Astrocyte of the spinal cord (primary cell): ENCODE data around the gene KLHL40.

Experiments used
- DNase-seq: peaks from one replicate; pipeline ENCODE4 v3.0.0; 2011; ENCODE audit warnings: low read depth, low spot score
- H3K4me3 ChIP-seq: 2 replicates; pipeline ENCODE4 v1.5.1; 2011; ENCODE audit warnings: low read depth, mild to moderate bottlenecking, low read length, moderate library complexity
- CTCF ChIP-seq: IDR thresholded peaks from 2 replicates; pipeline ENCODE4 v1.5.1; 2012; ENCODE audit warnings: low read depth, mild to moderate bottlenecking, low read length, inconsistent platforms
- in situ Hi-C: cut with HindIII; loops from 2 replicates; pipeline ENCODE4 v1.10.0; 2017; ENCODE audit warnings: low sequenced_read_pairs

The KLHL40 gene

GRCh38 chr3:42653303-42653559 lies 32.1 kb upstream of the KLHL40 start:
- in situ Hi-C loops = no loop called here
- DNase-seq = no peak
- H3K4me3 ChIP-seq = peak overlapping the region; percentile 68
- no peak for TF ChIP-seq CTCF

GRCh38 chr3:42653560-42654330 lies 31.6 kb upstream of the KLHL40 start, which contains the start of gene ZBTB47:
Gene ZBTB47, plus strand, starts transcription at chr3:42653697. Its CDS starts 4,659 bp downstream, at chr3:42658356.
- no peak for DNase-seq
- in situ Hi-C loops = no loop called here
- peak within 1 kb of the TSS; percentile 72 for H3K4me3 ChIP-seq
- TF ChIP-seq CTCF = no peak

- peak; percentile 59 for DNase-seq
- no peak for TF ChIP-seq CTCF
- H3K4me3 ChIP-seq = peak overlapping the region; percentile 72
- in situ Hi-C loops = no loop called here
These were observed 30.8 kb upstream of the KLHL40 start for GRCh38 chr3:42654331-42655201.

- TF ChIP-seq CTCF = no peak
- peak overlapping the region; percentile 72 for H3K4me3 ChIP-seq
- no peak for DNase-seq
- in situ Hi-C loops = no loop called here
These were observed 29.9 kb upstream of the KLHL40 start for GRCh38 chr3:42655331-42655888.

- peak; percentile 55 for DNase-seq
- in situ Hi-C loops = no loop called here
- TF ChIP-seq CTCF = no peak
- no peak overlapping the region for H3K4me3 ChIP-seq
These were observed 29.2 kb upstream of the KLHL40 start for GRCh38 chr3:42655980-42656679.
